Pancreas (tissue), 10 donors: ENCODE measurements around the gene CD34. TPM values are rescaled to one million over a fixed set of nuclear protein-coding genes. Genes with fewer than 3 reads are reported as not detected.
A peak's percentile ranks its signal among the peaks of the same experiment; 100 is the strongest.
"Not testable (repeated sequence)": the region's sequence is repeated elsewhere in the genome, so short reads cannot be mapped to it uniquely, and the experiment has no call there.

Experiments used
- ATAC-seq, 4 donors: fragments of 200-7000 bp; cut with Tn5 transposase; one replicate each; pipeline versions ENCODE4 v1.8.0 to v1.9.1; 2020; ENCODE audit warnings: mild to moderate bottlenecking in 4 of 4, moderate library complexity in 4 of 4
- DNase-seq, 6 donors: peaks; one replicate each; pipeline ENCODE4 v3.0.0-alpha.2; 2020
- FAIRE-seq: peaks from 2 replicates; lab custom pipeline; 2012; peaks lifted over from hg19 to GRCh38; lab: Jason Lieb, UNC
- H3K27ac ChIP-seq, 4 donors: fragments of 200-600 bp; sonication (generic); 1 replicate in 3 of 4; 2 replicates in 1 of 4; pipeline versions ENCODE4 v1.5.0 to v1.8.0; 2020
- H3K27me3 ChIP-seq, 4 donors: fragments of 200-600 bp; one replicate each; pipeline ENCODE4 v1.8.0; 2021
- H3K36me3 ChIP-seq, 3 donors: fragments of 200-600 bp; sonication (generic) in 1 of 3; one replicate each; pipeline versions ENCODE4 v1.5.0 to v1.8.0; 2020 to 2021
- H3K4me1 ChIP-seq, 3 donors: fragments of 200-600 bp; one replicate each; pipeline ENCODE4 v1.8.0; 2021
- H3K4me3 ChIP-seq, 4 donors: fragments of 200-600 bp; sonication (generic) in 2 of 4; one replicate each; pipeline versions ENCODE4 v1.5.0 to v1.8.0; 2020 to 2021
- H3K9me3 ChIP-seq, 4 donors: fragments of 200-600 bp; one replicate each; pipeline ENCODE4 v1.8.0; 2021
- WGBS, 2 donors: extraction: QIAGEN DNeasy Blood & Tissue Kit; methylation state at CpG; one replicate each; pipeline ENCODE4 v1.1.7; 2013; 5-methylcytosine and 5-hydroxymethylcytosine counted together
- intact Hi-C, 3 donors: fragments of 100-400 bp; cut with DNase I; formaldehyde crosslinking; loops; one replicate each; pipeline versions ENCODE4 v1.11.1 to v1.14.2; 2022
- polyA plus RNA-seq, 2 donors: library from polyadenylated mRNA; stranded (reverse); fragments of 200-250 nt; gene quantifications; one replicate each; pipeline ENCODE4 v1.2.3, GENCODE V29; 2013
- total RNA-seq, 6 donors: library from RNA; stranded (reverse); fragmentation: NEBNext Ultra II Directional in 4 of 6; extraction: Animal tissue kit (Norgen Biotek cat#: 25700) in 4 of 6; gene quantifications; one replicate each; pipeline versions ENCODE4 v1.2.1 to v1.2.4, GENCODE V29; 2021 to 2023
- TF ChIP-seq, protein P1 (sequence below), 4 donors: fragments of 200-600 bp; sonication (generic) in 3 of 4; IDR thresholded peaks; one replicate each; pipeline versions ENCODE4 v1.5.0 to v1.8.0; 2021; ENCODE audit warnings: antibody characterized with exemption in 4 of 4
- donor health status: healthy with polysubstance abuse.
- donor health status: DM: no; HTN: no; CAD: no; lungs with moderate emphysema.
- donor health status: DM: no; HTN: no; CAD: no.
- donor health status: control.
- donor health status: control.
- donor health status: Bipolar disorder and iron deficiency.
- donor health status: DM: yes; HTN: yes; CAD: no.
- donor health status: DM: no; HTN: no; CAD: no.
- donor health status: DM: no; HTN: no; CAD: no.
- donor health status: DM: yes; HTN: yes; CAD: no.

CD34 gene
- total and polyA plus RNA-seq, 8 donors: 5.2 to 11.9 (median 8.1) TPM

GRCh38 chr1:207944571-207944970 is 33.6 kb upstream of the CD34 start:
- no peaks in the 10 kb centered on the region for H3K9me3 ChIP-seq
- TF ChIP-seq, protein P1, sequence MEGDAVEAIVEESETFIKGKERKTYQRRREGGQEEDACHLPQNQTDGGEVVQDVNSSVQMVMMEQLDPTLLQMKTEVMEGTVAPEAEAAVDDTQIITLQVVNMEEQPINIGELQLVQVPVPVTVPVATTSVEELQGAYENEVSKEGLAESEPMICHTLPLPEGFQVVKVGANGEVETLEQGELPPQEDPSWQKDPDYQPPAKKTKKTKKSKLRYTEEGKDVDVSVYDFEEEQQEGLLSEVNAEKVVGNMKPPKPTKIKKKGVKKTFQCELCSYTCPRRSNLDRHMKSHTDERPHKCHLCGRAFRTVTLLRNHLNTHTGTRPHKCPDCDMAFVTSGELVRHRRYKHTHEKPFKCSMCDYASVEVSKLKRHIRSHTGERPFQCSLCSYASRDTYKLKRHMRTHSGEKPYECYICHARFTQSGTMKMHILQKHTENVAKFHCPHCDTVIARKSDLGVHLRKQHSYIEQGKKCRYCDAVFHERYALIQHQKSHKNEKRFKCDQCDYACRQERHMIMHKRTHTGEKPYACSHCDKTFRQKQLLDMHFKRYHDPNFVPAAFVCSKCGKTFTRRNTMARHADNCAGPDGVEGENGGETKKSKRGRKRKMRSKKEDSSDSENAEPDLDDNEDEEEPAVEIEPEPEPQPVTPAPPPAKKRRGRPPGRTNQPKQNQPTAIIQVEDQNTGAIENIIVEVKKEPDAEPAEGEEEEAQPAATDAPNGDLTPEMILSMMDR (IDR thresholded peaks at IDR 0.05): no peak
- no peaks in the 10 kb centered on the region for H3K36me3 ChIP-seq
- ATAC-seq (no peak), FAIRE-seq (no peak), DNase-seq (no peak)
- no peaks in the 10 kb centered on the region for H3K4me1 ChIP-seq
- 89 to 91% methylated on average over 3 of the region's 3 CpGs for WGBS, 2 donors
- intact Hi-C loops: no loop called here
- no peak overlapping the region for H3K27ac ChIP-seq
- H3K27me3 ChIP-seq: no peaks in the 10 kb centered on the region
- no peak overlapping the region for H3K4me3 ChIP-seq

- DNase-seq, H3K27me3 ChIP-seq, intact Hi-C loops, H3K9me3 ChIP-seq, H3K4me3 ChIP-seq, H3K4me1 ChIP-seq, H3K36me3 ChIP-seq, FAIRE-seq: not testable (repeated sequence)
- ATAC-seq: peak in 2 of 4 donors; percentile 42 to 45
- H3K27ac ChIP-seq: peak overlapping the region in 2 of 4 donors; percentile 25 to 56
- 79 to 87% methylated on average over 14 of the region's 14 CpGs for WGBS, 2 donors
Measured at GRCh38 chr1:207942337-207942741, 31.4 kb upstream of the CD34 start.

GRCh38 chr1:207941665-207942064 is 30.7 kb upstream of the CD34 start:
- H3K36me3 ChIP-seq: no peaks in the 10 kb centered on the region
- intact Hi-C loops: no loop called here
- H3K4me3 ChIP-seq: no peak overlapping the region
- H3K27me3 ChIP-seq: no peaks in the 10 kb centered on the region
- TF ChIP-seq, protein P1 (IDR thresholded peaks at IDR 0.05): no peak
- H3K4me1 ChIP-seq: no peaks in the 10 kb centered on the region
- H3K9me3 ChIP-seq: no peaks in the 10 kb centered on the region
- peak overlapping the region in 2 of 4 donors; percentile 25 to 56 for H3K27ac ChIP-seq
- FAIRE-seq (peak; percentile 34), ATAC-seq (peak; percentile 46 to 72 (median 58)), DNase-seq (peak in 4 of 6 donors; percentile 27 to 46 (median 40))
- WGBS, 2 donors: 29 to 38% methylated on average over 7 of the region's 7 CpGs

DNA sequence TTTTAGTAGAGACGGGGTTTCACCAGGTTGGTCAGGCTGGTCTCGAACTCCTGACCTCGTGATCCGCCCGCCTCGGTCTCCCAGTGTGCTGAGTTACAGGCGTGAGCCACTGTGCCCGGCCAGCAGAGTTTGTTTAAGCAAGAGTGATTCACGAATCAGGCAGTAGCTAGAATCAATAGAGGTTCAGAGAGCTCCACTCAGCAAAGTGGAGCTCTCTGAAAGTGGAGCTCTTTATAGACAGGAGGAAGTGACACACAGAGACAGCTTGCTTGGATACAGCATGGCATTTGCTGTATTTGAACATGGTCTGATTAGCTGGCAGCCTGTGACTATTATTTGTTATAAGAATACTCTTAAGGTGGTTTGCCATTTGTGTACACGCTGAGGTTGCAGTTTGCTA is 27.1 kb upstream of the CD34 start:
- H3K9me3 ChIP-seq: no peaks in the 10 kb centered on the region
- 54 to 57% methylated on average over 10 of the region's 10 CpGs for WGBS, 2 donors
- DNase-seq (peak in 2 of 6 donors; percentile 22 to 34), FAIRE-seq (no peak), ATAC-seq (peak; percentile 53 to 95 (median 82))
- H3K36me3 ChIP-seq: no peaks in the 10 kb centered on the region
- H3K4me3 ChIP-seq: no peak overlapping the region
- H3K27ac ChIP-seq: no peak overlapping the region
- H3K27me3 ChIP-seq: no peaks in the 10 kb centered on the region
- H3K4me1 ChIP-seq: no peaks in the 10 kb centered on the region
- intact Hi-C loops: no loop called here
- TF ChIP-seq, protein P1 (IDR thresholded peaks at IDR 0.05): no peak

GRCh38 chr1:207937204-207937603 is 26.3 kb upstream of the CD34 start:
- FAIRE-seq: no peak
- no peaks in the 10 kb centered on the region for H3K9me3 ChIP-seq
- TF ChIP-seq, protein P1 (IDR thresholded peaks at IDR 0.05): no peak
- no peaks in the 10 kb centered on the region for H3K27me3 ChIP-seq
- H3K27ac ChIP-seq: no peak overlapping the region
- no peaks in the 10 kb centered on the region for H3K4me1 ChIP-seq
- WGBS, 2 donors: 73 to 85% methylated on average over 3 of the region's 3 CpGs
- intact Hi-C loops: no loop called here
- H3K36me3 ChIP-seq: no peaks in the 10 kb centered on the region
- no peak overlapping the region for H3K4me3 ChIP-seq
- no peak for DNase-seq
- ATAC-seq: no peak
